ENCODE measurements around the gene CDH8. TPM values are rescaled to one million over a fixed set of nuclear protein-coding genes. Genes with fewer than 3 reads are reported as not detected.

CDH8 gene
- total RNA-seq, 4 donors from 2014 or later: 1.5 TPM; not detected in 3

DNA sequence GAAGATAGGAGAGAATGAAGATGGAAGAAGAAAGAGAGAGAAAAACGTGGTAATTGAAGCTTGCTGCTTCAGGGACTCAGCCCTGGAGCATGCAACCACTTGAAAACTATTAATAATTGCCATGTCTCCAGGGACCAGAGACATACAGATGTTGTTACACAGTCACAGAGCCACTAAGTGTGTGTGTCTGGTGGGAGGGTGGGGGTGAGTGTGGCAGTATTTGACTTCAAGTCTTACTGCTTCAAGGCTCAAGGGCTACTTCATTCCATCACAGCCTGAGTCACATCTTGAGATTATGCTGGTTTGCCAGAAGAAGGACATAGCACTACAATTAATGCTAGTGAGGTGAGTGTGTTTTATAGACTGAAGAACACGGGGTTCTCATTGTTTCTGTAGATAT lies 202.2 kb downstream of the CDH8 start:
- Histone ChIP-seq H3K9me3 (no peaks in the 10 kb centered on the region), H3K4me1 (no peaks in the 10 kb centered on the region), H3K4me3 (no peak overlapping the region), H3K27ac (no peak overlapping the region), H3K36me3 (no peaks in the 10 kb centered on the region), H3K27me3 (no peaks in the 10 kb centered on the region)
- DNase-seq: no peak
- TF ChIP-seq, protein P1, sequence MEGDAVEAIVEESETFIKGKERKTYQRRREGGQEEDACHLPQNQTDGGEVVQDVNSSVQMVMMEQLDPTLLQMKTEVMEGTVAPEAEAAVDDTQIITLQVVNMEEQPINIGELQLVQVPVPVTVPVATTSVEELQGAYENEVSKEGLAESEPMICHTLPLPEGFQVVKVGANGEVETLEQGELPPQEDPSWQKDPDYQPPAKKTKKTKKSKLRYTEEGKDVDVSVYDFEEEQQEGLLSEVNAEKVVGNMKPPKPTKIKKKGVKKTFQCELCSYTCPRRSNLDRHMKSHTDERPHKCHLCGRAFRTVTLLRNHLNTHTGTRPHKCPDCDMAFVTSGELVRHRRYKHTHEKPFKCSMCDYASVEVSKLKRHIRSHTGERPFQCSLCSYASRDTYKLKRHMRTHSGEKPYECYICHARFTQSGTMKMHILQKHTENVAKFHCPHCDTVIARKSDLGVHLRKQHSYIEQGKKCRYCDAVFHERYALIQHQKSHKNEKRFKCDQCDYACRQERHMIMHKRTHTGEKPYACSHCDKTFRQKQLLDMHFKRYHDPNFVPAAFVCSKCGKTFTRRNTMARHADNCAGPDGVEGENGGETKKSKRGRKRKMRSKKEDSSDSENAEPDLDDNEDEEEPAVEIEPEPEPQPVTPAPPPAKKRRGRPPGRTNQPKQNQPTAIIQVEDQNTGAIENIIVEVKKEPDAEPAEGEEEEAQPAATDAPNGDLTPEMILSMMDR (IDR thresholded peaks at IDR 0.05): no peak
- TF ChIP-seq POLR2AphosphoS5 (IDR thresholded peaks at IDR 0.05) (no peak), POLR2A (IDR thresholded peaks at IDR 0.05) (no peak), EP300 (IDR thresholded peaks at IDR 0.05; ENCODE audit: low read depth) (no peak)
- intact Hi-C loops (cut with DNase I; ENCODE audit: low total_unique reads) (no loop called here), in situ Hi-C loops (cut with MboI; ENCODE audit: low pct_ligation_motif_present in 1 of 4, low pct_unique_long_range_greater_than_20kb in 1 of 4, low sequenced_read_pairs in 3 of 4) (no loop called here)
- WGBS, 2 donors (ENCODE audit: low coverage in 1 of 2): 40 to 43% methylated on average over 2 of the region's 2 CpGs

DNA sequence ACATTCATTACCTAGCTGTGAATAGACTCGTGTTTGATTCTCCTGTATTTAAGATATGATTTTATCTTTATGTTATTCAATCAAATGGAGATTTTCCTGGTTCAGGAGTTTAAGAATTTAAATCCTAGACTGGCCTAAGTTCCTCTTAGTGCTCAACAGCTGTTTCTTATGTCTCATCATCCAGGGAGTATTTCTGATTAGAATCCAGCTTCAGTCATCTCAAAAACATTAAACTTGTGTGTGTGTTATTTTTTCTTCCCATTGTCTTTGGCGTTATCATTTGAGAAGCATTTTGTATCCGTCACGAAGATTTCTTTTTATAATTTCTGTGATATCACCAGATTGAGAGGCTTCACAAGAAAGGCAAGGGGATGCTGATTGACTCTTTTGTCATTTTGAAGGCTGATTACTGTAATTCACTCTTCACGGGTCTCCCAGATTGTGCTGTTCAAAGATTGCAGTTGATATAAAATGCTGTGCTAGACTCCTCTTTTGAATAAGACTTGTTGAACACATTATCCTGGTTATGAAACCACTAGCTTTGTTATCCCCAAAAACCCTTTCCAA lies 204.8 kb downstream of the CDH8 start:
- no peaks in the 10 kb centered on the region for H3K36me3 ChIP-seq
- no peaks in the 10 kb centered on the region for H3K9me3 ChIP-seq
- TF ChIP-seq, protein P1 (IDR thresholded peaks at IDR 0.05): no peak
- TF ChIP-seq EP300 (IDR thresholded peaks at IDR 0.05; ENCODE audit: low read depth): no peak
- TF ChIP-seq POLR2AphosphoS5 (IDR thresholded peaks at IDR 0.05): no peak
- no peak for TF ChIP-seq POLR2A (IDR thresholded peaks at IDR 0.05)
- no peak for DNase-seq
- in situ Hi-C loops (cut with MboI; ENCODE audit: low pct_ligation_motif_present in 1 of 4, low pct_unique_long_range_greater_than_20kb in 1 of 4, low sequenced_read_pairs in 3 of 4): no loop called here
- H3K4me3 ChIP-seq: no peak overlapping the region
- intact Hi-C loops (cut with DNase I; ENCODE audit: low total_unique reads): no loop called here
- H3K27me3 ChIP-seq: no peaks in the 10 kb centered on the region
- no peaks in the 10 kb centered on the region for H3K4me1 ChIP-seq
- H3K27ac ChIP-seq: no peak overlapping the region
- 70 to 77% methylated on average over 5 of the region's 5 CpGs for WGBS, 2 donors (ENCODE audit: low coverage in 1 of 2)

DNA sequence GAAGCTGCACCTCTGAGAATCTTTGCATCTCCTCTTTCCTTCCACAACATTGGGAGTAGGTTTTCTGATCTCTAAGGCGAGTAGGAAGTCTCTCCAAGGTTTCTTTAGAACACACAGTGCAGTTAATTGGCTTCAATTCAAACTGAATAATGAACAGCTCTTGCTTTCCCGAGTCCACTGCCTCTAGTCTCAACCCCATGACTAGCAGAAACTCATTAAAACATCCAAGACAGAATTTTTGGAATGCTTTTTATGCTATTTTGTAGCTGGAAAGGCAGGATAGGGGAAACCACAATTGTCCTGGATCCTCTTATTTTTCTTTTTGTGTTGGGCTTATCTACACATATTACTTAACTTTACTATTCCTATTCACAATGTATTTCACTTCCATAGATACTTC lies 206.6 kb downstream of the CDH8 start:
- in situ Hi-C loops (cut with MboI; ENCODE audit: low pct_ligation_motif_present in 1 of 4, low pct_unique_long_range_greater_than_20kb in 1 of 4, low sequenced_read_pairs in 3 of 4) (no loop called here), intact Hi-C loops (cut with DNase I; ENCODE audit: low total_unique reads) (no loop called here)
- Histone ChIP-seq H3K4me3 (no peak overlapping the region), H3K4me1 (no peaks in the 10 kb centered on the region), H3K27me3 (no peaks in the 10 kb centered on the region), H3K36me3 (no peaks in the 10 kb centered on the region), H3K27ac (no peak overlapping the region), H3K9me3 (no peaks in the 10 kb centered on the region)
- 20% methylated on average over 2 of the region's 2 CpGs; no CpG with 5 or more reads in 1 of the 2 donors for WGBS, 2 donors (ENCODE audit: low coverage in 1 of 2)
- TF ChIP-seq POLR2AphosphoS5 (IDR thresholded peaks at IDR 0.05) (no peak), EP300 (IDR thresholded peaks at IDR 0.05; ENCODE audit: low read depth) (no peak), POLR2A (IDR thresholded peaks at IDR 0.05) (no peak)
- TF ChIP-seq, protein P1 (IDR thresholded peaks at IDR 0.05): no peak
- DNase-seq: no peak

DNA sequence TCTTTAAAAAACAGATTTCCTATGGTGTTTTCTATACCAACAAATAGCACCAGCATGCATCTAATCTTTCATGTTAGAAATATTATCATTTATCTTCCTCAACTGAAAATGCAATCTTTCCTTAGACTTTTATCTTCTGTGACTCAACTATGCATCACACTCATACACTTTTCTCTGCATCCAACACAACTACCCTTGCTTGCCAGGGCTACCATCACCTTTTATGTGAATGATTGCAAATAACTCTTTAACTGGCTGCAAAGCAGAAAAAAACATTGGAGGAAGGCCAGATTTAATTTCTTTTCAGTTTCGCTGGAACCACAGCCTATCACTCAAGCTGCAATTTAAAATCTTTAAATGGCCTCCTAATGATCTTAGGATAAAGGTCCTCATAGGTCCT lies 212.9 kb downstream of the CDH8 start:
- 67 to 74% methylated on average over 1 of the region's 1 CpG for WGBS, 2 donors (ENCODE audit: low coverage in 1 of 2)
- TF ChIP-seq POLR2A (IDR thresholded peaks at IDR 0.05) (no peak), POLR2AphosphoS5 (IDR thresholded peaks at IDR 0.05) (no peak), EP300 (IDR thresholded peaks at IDR 0.05; ENCODE audit: low read depth) (no peak)
- TF ChIP-seq, protein P1 (IDR thresholded peaks at IDR 0.05): no peak
- H3K27me3 ChIP-seq: no peaks in the 10 kb centered on the region
- no peaks in the 10 kb centered on the region for H3K9me3 ChIP-seq
- no peak for DNase-seq
- no peak overlapping the region for H3K4me3 ChIP-seq
- in situ Hi-C loops (cut with MboI; ENCODE audit: low pct_ligation_motif_present in 1 of 4, low pct_unique_long_range_greater_than_20kb in 1 of 4, low sequenced_read_pairs in 3 of 4) (no loop called here), intact Hi-C loops (cut with DNase I; ENCODE audit: low total_unique reads) (no loop called here)
- H3K4me1 ChIP-seq: no peaks in the 10 kb centered on the region
- H3K36me3 ChIP-seq: no peaks in the 10 kb centered on the region
- no peak overlapping the region for H3K27ac ChIP-seq
